ENCODE data around the gene EMP2.
"Not testable (repeated sequence)": the region's sequence is repeated elsewhere in the genome, so short reads cannot be mapped to it uniquely, and the experiment has no call there.

EMP2 gene

DNA sequence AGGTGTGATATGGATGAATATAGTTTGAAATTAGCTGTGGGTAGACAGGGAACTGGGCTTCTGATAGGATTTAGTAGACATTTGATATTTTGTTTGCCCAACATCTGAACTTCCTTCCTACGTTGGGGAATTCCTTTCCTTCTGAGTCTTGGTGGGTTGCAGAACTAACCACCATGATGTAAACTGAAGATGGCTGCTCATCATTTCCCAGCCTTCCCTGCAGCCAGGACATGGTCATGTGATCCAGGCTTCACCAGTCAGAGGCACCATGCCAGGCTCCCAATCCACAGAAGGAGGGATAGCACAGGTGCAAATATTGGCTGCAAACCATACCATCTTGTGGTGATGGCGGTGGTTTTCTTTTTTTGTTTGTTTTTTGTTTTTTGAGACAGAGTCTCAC, 57.4 kb downstream of the EMP2 start:
- DNase-seq (ENCODE audit: low read depth in 3 of 3, low spot score in 1 of 3): no peak

GRCh38 chr16:10521681-10522274, 58.6 kb downstream of the EMP2 start:
- DNase-seq (ENCODE audit: low read depth in 3 of 3, low spot score in 1 of 3): peak in 1 of 3 donors; percentile 0

DNA sequence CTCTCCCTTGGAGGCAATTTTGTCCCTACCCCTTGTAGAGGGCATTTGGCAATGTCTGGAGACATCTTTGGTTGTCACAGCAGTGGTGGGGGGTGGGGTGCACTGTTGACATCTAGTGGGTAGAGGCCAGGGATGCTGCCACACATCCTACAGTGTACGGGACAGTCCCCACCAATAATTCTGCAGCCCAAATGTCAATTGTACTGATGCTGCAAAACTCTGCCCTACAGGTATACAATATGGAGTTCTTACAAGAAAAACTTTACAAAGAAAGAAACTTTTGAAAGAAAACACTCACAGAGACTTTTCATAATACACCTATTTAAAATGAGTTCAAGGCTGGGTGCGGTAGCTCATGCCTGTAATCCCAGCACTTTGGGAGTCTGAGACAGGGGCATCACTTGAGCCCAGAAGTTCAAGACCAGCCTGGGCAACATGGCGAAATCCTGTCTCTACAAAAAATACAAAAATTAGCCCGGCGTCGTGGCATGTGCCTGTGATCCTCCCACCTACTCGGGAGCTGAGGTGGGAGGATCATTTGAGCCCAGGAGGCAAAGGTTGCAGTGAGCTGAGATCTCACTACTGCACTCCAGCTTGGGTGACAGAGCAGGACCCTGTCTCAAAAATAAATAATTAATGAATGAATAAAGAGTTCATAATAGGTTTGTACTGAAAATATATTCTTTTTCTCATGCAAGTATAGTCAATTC, 59.4 kb downstream of the EMP2 start:
- DNase-seq (ENCODE audit: low read depth in 3 of 3, low spot score in 1 of 3): no peak

DNA sequence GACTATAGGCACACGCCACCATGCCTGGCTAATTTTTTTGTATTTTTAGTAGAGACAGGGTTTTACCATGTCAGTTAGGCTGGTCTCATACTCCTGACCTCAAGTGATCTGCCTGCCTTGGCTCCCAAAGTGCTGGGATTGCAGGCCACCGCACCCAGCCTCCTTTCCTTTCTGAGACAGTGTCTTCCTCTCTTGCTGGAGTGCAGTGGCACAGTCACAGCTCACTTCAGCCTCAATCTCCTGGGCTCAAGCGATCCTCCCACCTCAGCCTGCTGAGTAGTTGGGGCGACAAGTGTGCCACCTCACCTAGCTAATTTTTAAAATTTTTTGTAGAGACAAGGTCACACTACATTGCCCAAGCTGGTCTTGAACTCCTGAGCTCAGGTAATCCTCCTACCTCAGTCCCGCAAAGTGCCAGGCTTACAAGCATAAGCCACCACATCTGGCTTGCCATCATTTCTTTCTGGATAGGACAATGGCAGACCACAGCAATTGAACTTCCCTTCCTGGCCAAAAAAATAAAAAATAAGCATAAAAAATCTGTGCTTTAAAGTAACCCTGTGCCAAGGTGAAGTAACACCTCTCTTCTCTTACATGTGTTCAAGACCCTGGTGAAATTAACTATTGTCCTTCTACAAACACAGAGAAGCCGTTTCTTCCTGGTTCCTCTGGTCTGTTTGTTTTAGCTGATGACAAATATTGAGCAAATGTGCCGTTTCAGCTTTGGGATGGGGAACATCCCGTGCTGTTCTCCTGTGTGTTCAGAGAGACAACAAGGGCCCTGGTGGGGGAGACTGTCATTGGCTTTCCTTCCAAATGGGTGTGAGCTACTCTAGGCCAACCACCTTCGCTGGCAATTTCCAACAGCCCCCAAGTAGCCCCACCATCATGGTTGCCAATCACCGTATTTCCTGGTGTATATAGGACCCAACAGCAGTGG, 60.2 kb downstream of the EMP2 start:
- DNase-seq (ENCODE audit: low read depth in 3 of 3, low spot score in 1 of 3): no peak

DNA sequence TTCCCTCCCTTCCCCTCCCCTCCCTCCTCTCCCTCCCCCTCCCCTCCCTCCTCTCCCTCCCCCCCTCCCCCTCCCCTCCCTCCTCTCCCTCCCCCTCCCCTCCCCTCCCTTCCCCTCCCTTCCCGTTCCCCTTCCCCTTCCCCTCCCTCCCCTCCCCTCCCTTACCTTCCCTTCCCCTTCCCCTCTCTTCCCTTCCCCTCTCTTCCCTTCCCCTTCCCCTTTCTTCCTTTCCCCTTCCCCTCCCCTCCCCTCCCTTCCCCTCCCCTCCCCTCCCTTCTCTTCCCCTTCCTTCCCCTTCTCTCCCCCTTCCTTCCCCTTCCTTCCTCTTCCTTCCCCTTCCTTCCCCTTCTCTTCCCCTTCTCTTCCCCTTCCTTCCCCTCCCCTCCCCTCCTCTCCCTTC, 61.1 kb downstream of the EMP2 start:
- DNase-seq (ENCODE audit: low read depth in 3 of 3, low spot score in 1 of 3): no peak

DNA sequence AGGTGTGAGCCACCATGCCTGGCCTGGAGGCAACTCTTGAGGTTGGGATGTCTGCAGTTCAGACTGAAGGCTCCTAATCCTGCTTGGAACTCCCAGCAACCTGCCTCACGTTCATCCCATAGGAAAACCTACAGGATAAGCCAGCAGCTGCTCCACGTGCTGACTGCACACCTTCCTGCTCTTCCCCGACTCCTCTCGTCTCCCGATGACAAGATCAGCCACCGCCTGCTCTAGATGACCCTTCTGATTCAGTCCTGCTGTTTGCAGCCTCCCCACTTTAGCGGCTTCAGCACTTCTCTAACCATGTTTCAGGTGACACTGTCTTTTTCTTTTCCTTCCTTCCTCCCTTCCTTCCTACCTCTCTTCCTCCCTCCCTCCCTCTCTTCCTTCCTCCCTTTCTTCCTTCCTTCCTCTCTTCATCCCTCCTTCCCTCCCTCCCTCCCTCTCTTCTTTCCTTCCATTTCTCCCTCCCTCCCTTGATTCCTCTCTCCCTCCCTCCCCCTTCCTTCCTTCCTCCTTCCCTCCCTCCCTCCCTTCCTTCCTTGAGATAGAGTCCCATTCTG, 61.8 kb downstream of the EMP2 start:
- no peak for DNase-seq (ENCODE audit: low read depth in 3 of 3, low spot score in 1 of 3)

- DNase-seq (ENCODE audit: low read depth in 3 of 3, low spot score in 1 of 3): no peak
Observed at GRCh38 chr16:10517868-10518267, 62.5 kb downstream of the EMP2 start.

DNA sequence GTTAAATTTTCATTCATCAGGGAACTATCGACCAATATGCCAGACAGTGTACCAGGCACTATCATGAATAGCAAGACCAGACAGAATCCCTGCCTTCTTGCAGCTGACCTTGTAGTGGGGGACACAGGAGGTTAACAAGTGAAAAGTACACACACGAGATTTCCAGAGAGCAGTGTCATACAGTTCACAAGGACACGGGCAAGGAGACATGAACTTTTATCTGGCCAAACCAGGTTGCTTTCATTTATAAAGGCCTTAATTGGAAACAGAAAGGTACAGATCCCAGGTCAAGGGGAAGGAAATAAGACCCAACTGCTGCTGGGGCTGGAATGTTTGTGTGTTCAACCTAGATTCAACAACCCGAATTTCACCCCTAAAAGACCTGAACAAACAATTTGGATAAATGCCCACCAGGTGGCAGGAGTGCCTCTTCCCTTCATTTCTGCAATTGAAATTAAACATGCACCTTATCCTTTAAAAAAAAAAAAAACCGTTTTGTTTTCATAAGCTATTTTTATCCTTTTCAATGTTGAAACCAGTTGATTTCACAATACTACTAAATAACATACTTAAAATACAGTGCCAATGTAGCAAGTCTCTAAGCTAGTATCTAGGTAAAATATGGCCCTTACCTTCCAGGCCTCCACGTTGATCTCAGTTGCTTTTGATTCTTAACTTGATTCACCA, 65.9 kb downstream of the EMP2 start:
- no peak for DNase-seq (ENCODE audit: low read depth in 3 of 3, low spot score in 1 of 3)

DNA sequence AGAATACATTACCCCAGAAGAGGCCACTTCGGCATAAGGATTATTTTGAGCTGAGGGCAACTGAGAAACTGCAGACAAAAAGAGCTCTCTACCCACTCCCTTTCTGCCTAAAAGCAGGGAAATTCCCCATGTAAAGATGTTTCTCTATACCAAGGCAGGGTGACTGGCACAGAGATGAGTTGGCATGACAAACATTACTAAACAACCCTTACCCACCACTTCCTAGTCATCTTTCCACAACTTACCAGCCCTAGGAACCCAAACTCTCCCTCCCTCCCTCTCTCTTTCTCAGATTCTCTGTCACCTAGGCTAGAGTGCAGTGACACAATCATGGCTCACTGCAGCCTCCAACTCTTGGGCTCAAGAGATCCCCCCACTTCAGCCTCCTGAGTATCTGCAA, 68.6 kb downstream of the EMP2 start:
- DNase-seq (ENCODE audit: low read depth in 3 of 3, low spot score in 1 of 3): no peak

DNA sequence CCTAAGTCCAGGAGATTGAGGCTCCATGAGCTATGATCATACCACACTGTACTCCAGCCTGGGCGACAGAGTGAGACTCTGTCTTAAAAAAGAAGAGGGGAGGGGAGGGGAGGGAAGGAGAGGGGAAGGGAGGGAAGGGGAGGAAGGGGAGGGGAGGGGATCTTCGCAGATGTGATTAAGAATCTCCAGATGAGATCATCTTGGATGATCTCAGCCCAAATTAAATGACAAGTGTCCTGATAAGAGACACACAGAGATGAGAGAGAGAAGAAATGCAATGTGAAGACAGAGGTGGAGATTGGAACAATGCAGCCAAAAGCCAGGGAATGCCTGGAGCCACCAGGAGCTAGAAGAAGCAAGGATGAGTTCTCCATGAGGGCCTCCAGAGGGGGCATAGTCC, 70.1 kb downstream of the EMP2 start:
- DNase-seq (ENCODE audit: low read depth in 3 of 3, low spot score in 1 of 3): no peak

- DNase-seq (ENCODE audit: low read depth in 3 of 3, low spot score in 1 of 3): peak in 2 of 3 donors; percentile 36 to 38
Observed at GRCh38 chr16:10509534-10510025, 70.8 kb downstream of the EMP2 start.

DNA sequence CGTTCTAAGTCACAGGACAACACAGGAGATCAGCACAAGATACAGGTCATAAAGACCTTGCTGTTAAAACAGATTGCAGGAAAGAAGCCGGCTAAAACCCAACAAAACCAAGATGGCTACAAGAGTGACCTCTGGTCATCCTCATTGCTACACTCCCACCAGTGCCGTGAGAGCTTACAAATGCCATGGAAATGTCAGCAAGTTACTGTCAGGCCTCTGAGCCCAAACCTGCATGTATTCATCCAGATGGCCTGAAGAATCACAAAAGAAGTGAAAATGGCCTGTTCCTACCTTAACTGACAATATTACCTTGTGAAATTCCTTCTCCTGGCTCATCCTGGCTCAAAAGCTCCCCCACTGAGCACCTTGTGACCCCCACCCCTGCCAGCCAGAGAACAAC, 75.1 kb downstream of the EMP2 start:
- not testable (repeated sequence) for DNase-seq (ENCODE audit: low read depth in 3 of 3, low spot score in 1 of 3)

- DNase-seq (ENCODE audit: low read depth in 3 of 3, low spot score in 1 of 3): no peak
Observed at GRCh38 chr16:10504404-10504885, 76.0 kb downstream of the EMP2 start.

DNA sequence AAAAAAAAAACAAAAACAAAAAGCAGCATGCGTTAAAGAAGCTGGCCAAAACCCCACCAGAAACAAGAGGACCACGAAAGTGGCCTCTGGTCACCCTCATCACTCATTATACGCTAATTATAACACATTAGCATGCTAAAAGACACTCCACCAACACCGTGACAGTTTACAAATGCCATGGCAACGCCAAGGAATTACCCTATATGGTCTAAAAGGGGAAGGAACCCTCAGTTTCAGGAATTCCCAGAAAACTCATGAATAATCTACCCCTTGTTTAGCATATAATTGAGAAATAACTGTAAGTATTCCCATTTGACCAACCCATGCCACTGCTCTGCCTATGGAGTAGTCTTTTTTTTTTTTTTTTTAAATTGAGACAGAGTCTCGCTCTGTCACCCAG, 77.6 kb downstream of the EMP2 start:
- DNase-seq (ENCODE audit: low read depth in 3 of 3, low spot score in 1 of 3): no peak

DNA sequence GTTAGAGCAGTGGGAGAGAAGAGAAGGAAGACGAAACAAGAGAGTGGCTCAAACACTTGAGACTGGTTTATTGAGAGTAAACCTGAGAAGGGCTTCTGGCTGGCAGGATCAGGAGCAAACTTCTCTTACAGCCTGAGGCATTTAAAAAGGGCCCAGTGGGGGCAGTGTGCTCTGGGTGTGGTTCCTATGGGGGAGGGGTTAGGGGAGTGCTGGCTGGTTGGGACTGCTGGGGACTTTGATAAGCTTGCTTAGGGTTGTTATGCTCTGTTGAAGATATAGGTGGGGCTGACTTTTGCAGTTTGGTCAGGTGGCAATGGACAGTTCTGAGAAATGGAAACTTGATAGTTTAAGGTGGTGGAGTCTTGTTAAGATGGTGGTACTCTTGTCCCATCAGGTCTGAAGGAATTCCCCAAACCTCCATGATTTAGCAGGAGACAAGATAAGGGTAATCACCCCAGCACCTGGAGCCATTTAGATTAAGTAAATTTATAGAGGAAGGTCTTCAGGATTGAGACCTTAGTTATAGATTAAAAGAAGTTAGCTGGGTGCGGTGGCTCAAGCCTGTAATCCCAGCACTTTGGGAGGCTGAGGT, 79.3 kb downstream of the EMP2 start:
- DNase-seq (ENCODE audit: low read depth in 3 of 3, low spot score in 1 of 3): no peak

GRCh38 chr16:10500582-10500981, 79.8 kb downstream of the EMP2 start:
- DNase-seq (ENCODE audit: low read depth in 3 of 3, low spot score in 1 of 3): no peak

DNA sequence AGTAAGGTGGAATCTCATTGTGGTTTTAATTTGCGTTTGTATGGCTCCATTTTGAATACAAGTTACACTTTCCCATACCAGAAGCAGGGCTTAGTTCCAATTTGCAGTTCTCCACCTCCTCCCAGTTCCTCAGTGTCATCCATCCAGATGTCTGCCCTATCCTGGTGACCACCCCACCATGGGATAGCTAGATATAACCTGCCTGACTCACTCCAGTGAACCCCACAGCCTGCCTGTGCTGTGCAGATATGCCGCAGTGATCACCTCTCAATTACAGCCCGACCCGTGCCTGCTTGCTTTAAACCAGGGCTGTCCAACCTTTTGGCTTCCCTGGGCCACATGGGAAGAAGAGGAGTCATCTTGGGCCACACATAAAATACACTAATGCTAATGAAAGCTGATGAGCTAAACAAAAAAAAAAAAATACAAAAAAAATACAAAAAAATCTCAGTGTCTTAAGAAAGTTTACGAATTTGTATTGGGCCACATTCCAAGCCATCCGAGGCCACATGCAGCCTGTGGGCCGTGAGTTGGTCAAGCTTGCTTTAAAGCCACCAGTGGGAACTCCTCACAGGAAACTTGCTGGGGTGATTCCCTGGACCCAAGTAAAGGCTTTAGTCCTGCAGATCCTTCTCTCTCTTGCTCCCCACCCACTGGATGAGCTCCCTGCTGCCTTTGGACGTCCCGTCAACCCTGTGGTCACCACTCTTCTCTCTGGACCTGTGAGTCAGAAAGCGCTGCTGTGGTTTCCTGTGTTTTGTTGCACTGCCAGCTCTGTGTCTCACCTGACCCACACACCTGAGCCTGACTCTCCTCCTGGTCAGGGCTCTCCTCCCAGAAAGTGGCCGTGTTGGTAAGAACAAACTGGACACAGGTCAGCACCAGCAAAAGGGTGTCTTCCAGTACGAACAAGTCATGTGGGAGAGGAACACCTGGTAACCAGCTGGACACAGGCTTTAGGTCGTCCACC, 83.0 kb downstream of the EMP2 start:
- DNase-seq (ENCODE audit: low read depth in 3 of 3, low spot score in 1 of 3): no peak

DNA sequence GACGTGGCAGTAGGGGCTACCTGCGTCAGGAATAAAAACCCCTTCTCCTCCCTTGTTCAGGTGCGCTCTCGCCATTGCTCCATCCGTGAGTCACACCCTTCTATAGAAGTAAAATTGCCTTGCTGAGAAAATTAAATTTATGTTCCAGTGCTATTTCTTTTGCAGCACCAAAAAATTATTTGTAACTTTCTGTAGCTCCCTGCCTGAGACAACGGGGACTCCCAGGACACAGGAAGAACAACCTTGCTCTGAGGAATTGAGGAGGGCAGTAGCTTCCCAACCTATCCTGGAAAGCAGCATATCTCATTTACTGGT, 85.4 kb downstream of the EMP2 start:
- DNase-seq (ENCODE audit: low read depth in 3 of 3, low spot score in 1 of 3): no peak

- no peak for DNase-seq (ENCODE audit: low read depth in 3 of 3, low spot score in 1 of 3)
Observed at GRCh38 chr16:10494343-10495030, 85.9 kb downstream of the EMP2 start.
